HEK293 (cell line): ENCODE measurements around the gene GMPPB.

Source experiments
- MEIS1 ChIP-seq: sonication (generic); formaldehyde crosslinking; IDR thresholded peaks from 2 replicates; pipeline ENCODE4 v1.8.1; 2022; ENCODE audit warnings: missing genetic modification reagents, mild to moderate bottlenecking, borderline replicate concordance
- YY1 ChIP-seq: fragments of 450-650 bp; formaldehyde crosslinking; IDR thresholded peaks from 2 replicates; pipeline ENCODE4 v1.5.1; 2018; ENCODE audit warnings: missing biosample characterization, missing genetic modification characterization
- ZBTB17 ChIP-seq: fragments of 450-650 bp; formaldehyde crosslinking; IDR thresholded peaks from 2 replicates; pipeline ENCODE4 v1.5.1; 2016; ENCODE audit warnings: missing biosample characterization, missing genetic modification characterization
- ZNF121 ChIP-seq: fragments of 450-650 bp; formaldehyde crosslinking; IDR thresholded peaks from 2 replicates; pipeline ENCODE4 v1.5.1; 2016; ENCODE audit warnings: missing biosample characterization, missing genetic modification characterization
- ZNF623 ChIP-seq: fragments of 450-650 bp; formaldehyde crosslinking; IDR thresholded peaks from 2 replicates; pipeline ENCODE4 v1.5.1; 2016; ENCODE audit warnings: missing biosample characterization, missing genetic modification characterization
- ZNF776 ChIP-seq: fragments of 450-650 bp; formaldehyde crosslinking; IDR thresholded peaks from 2 replicates; pipeline ENCODE4 v1.5.0; 2017; ENCODE audit warnings: missing biosample characterization, missing genetic modification characterization, borderline replicate concordance
- TF ChIP-seq, protein P1 (sequence below): fragments of 450-650 bp; formaldehyde crosslinking; IDR thresholded peaks from 2 replicates; pipeline ENCODE4 v1.5.1; 2016; ENCODE audit warnings: missing biosample characterization, missing genetic modification characterization
- TF ChIP-seq, protein P2 (sequence below): fragments of 450-650 bp; formaldehyde crosslinking; IDR thresholded peaks from 2 replicates; pipeline ENCODE4 v1.5.1; 2016; ENCODE audit warnings: missing biosample characterization, missing genetic modification characterization
- TF ChIP-seq, protein P3 (sequence below): fragments of 450-650 bp; formaldehyde crosslinking; IDR thresholded peaks from 2 replicates; pipeline ENCODE4 v1.5.1; 2016; ENCODE audit warnings: missing biosample characterization, missing genetic modification characterization
- TF ChIP-seq, protein P4 (sequence below): fragments of 450-650 bp; formaldehyde crosslinking; IDR thresholded peaks from 2 replicates; pipeline ENCODE4 v1.5.1; 2016; ENCODE audit warnings: missing biosample characterization, missing genetic modification characterization
- TF ChIP-seq, protein P5 (sequence below): fragments of 450-650 bp; formaldehyde crosslinking; IDR thresholded peaks from 2 replicates; pipeline ENCODE4 v1.5.1; 2016; ENCODE audit warnings: missing biosample characterization, missing genetic modification characterization
- TF ChIP-seq, protein P6 (sequence below): fragments of 450-650 bp; IDR thresholded peaks from 2 replicates; pipeline ENCODE4 v1.5.1; 2018; ENCODE audit warnings: missing biosample characterization, missing genetic modification characterization
- TF ChIP-seq, protein P7 (sequence below): fragments of 450-650 bp; formaldehyde crosslinking; IDR thresholded peaks from 2 replicates; pipeline ENCODE4 v1.5.1; 2016; ENCODE audit warnings: missing biosample characterization, missing genetic modification characterization

DNA sequence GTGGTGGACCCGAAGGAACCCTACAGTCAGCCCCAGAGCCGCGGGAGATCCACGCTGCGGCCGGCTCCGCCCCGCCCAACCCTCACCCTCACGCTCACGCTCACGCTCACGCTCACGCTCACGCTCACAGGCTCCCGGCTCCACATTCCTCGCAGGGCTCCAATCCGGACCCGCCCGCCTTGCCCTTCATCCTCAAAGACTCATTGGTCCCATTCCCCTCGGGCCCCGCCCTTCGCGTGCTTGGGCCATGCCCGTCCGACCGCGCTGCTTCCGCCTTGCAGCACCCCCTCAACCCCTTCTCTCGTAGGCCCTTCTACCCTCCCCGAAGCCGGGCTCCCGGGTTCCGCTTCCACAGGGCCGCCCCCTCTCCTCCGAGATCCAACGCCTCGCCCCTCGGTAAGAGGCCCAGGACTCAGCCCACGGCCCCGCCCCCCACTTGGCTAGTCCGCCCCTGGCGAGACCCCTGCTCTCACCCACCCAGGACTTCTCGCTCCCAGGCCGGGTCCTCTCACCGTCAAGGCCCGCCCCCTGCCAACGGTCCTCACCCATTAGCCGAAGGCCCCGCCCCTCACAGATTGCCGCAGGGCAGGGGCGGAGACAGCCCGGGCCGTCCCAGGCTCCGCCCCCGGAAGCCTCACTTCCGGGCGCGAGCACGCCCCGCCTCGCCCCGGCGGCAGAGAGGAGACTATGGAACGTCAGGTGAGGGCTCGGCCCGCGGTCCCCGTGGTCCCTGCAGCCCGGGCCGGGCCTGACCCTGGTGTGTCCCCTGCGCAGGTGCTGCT lies 49.8 kb downstream of the GMPPB start, which contains the start of gene APEH:
- TF ChIP-seq, protein P1, sequence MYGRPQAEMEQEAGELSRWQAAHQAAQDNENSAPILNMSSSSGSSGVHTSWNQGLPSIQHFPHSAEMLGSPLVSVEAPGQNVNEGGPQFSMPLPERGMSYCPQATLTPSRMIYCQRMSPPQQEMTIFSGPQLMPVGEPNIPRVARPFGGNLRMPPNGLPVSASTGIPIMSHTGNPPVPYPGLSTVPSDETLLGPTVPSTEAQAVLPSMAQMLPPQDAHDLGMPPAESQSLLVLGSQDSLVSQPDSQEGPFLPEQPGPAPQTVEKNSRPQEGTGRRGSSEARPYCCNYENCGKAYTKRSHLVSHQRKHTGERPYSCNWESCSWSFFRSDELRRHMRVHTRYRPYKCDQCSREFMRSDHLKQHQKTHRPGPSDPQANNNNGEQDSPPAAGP (tag by site-specific recombination) = no peak
- TF ChIP-seq, protein P2, sequence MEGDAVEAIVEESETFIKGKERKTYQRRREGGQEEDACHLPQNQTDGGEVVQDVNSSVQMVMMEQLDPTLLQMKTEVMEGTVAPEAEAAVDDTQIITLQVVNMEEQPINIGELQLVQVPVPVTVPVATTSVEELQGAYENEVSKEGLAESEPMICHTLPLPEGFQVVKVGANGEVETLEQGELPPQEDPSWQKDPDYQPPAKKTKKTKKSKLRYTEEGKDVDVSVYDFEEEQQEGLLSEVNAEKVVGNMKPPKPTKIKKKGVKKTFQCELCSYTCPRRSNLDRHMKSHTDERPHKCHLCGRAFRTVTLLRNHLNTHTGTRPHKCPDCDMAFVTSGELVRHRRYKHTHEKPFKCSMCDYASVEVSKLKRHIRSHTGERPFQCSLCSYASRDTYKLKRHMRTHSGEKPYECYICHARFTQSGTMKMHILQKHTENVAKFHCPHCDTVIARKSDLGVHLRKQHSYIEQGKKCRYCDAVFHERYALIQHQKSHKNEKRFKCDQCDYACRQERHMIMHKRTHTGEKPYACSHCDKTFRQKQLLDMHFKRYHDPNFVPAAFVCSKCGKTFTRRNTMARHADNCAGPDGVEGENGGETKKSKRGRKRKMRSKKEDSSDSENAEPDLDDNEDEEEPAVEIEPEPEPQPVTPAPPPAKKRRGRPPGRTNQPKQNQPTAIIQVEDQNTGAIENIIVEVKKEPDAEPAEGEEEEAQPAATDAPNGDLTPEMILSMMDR (tag by site-specific recombination) = no peak
- no peak for TF ChIP-seq ZNF623 (tag by site-specific recombination)
- TF ChIP-seq, protein P3, sequence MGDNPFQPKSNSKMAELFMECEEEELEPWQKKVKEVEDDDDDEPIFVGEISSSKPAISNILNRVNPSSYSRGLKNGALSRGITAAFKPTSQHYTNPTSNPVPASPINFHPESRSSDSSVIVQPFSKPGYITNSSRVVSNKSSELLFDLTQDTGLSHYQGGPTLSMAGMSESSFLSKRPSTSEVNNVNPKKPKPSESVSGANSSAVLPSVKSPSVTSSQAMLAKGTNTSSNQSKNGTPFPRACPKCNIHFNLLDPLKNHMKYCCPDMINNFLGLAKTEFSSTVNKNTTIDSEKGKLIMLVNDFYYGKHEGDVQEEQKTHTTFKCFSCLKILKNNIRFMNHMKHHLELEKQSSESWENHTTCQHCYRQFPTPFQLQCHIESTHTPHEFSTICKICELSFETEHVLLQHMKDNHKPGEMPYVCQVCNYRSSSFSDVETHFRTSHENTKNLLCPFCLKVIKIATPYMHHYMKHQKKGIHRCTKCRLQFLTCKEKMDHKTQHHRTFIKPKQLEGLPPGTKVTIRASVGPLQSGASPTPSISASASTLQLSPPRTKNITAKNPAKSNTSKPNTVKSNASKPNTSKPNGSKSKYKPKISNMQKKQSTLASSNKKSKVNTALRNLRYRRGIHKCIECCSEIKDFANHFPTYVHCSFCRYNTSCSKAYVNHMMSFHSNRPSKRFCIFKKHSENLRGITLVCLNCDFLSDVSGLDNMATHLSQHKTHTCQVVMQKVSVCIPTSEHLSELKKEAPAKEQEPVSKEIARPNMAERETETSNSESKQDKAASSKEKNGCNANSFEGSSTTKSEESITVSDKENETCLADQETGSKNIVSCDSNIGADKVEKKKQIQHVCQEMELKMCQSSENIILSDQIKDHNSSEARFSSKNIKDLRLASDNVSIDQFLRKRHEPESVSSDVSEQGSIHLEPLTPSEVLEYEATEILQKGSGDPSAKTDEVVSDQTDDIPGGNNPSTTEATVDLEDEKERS (tag by site-specific recombination) = no peak
- TF ChIP-seq, protein P4, sequence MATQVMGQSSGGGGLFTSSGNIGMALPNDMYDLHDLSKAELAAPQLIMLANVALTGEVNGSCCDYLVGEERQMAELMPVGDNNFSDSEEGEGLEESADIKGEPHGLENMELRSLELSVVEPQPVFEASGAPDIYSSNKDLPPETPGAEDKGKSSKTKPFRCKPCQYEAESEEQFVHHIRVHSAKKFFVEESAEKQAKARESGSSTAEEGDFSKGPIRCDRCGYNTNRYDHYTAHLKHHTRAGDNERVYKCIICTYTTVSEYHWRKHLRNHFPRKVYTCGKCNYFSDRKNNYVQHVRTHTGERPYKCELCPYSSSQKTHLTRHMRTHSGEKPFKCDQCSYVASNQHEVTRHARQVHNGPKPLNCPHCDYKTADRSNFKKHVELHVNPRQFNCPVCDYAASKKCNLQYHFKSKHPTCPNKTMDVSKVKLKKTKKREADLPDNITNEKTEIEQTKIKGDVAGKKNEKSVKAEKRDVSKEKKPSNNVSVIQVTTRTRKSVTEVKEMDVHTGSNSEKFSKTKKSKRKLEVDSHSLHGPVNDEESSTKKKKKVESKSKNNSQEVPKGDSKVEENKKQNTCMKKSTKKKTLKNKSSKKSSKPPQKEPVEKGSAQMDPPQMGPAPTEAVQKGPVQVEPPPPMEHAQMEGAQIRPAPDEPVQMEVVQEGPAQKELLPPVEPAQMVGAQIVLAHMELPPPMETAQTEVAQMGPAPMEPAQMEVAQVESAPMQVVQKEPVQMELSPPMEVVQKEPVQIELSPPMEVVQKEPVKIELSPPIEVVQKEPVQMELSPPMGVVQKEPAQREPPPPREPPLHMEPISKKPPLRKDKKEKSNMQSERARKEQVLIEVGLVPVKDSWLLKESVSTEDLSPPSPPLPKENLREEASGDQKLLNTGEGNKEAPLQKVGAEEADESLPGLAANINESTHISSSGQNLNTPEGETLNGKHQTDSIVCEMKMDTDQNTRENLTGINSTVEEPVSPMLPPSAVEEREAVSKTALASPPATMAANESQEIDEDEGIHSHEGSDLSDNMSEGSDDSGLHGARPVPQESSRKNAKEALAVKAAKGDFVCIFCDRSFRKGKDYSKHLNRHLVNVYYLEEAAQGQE (tag by site-specific recombination) = no peak
- no peak for TF ChIP-seq YY1 (tag by site-specific recombination)
- TF ChIP-seq ZBTB17 (tag by site-specific recombination) = no peak
- no peak for TF ChIP-seq MEIS1 (CRISPR knock-in tag)
- no peak for TF ChIP-seq ZNF121 (tag by site-specific recombination)
- TF ChIP-seq, protein P5, sequence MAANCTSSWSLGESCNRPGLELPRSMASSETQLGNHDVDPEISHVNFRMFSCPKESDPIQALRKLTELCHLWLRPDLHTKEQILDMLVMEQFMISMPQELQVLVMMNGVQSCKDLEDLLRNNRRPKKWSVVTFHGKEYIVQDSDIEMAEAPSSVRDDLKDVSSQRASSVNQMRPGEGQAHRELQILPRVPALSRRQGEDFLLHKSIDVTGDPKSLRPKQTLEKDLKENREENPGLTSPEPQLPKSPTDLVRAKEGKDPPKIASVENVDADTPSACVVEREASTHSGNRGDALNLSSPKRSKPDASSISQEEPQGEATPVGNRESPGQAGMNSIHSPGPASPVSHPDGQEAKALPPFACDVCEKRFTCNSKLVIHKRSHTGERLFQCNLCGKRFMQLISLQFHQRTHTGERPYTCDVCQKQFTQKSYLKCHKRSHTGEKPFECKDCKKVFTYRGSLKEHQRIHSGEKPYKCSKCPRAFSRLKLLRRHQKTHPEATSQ (tag by site-specific recombination) = no peak
- TF ChIP-seq, protein P6, sequence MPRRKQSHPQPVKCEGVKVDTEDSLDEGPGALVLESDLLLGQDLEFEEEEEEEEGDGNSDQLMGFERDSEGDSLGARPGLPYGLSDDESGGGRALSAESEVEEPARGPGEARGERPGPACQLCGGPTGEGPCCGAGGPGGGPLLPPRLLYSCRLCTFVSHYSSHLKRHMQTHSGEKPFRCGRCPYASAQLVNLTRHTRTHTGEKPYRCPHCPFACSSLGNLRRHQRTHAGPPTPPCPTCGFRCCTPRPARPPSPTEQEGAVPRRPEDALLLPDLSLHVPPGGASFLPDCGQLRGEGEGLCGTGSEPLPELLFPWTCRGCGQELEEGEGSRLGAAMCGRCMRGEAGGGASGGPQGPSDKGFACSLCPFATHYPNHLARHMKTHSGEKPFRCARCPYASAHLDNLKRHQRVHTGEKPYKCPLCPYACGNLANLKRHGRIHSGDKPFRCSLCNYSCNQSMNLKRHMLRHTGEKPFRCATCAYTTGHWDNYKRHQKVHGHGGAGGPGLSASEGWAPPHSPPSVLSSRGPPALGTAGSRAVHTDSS = no peak
- TF ChIP-seq, protein P7, sequence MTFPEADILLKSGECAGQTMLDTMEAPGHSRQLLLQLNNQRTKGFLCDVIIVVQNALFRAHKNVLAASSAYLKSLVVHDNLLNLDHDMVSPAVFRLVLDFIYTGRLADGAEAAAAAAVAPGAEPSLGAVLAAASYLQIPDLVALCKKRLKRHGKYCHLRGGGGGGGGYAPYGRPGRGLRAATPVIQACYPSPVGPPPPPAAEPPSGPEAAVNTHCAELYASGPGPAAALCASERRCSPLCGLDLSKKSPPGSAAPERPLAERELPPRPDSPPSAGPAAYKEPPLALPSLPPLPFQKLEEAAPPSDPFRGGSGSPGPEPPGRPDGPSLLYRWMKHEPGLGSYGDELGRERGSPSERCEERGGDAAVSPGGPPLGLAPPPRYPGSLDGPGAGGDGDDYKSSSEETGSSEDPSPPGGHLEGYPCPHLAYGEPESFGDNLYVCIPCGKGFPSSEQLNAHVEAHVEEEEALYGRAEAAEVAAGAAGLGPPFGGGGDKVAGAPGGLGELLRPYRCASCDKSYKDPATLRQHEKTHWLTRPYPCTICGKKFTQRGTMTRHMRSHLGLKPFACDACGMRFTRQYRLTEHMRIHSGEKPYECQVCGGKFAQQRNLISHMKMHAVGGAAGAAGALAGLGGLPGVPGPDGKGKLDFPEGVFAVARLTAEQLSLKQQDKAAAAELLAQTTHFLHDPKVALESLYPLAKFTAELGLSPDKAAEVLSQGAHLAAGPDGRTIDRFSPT (tag by site-specific recombination) = peak; percentile 92
- no peak for TF ChIP-seq ZNF776 (tag by site-specific recombination)
